Activated naive CD4-positive, alpha-beta T cell treated with anti-CD3 and anti-CD28 coated beads, Interleukin-2, amount 10 ng/mL, durations not matched to agents 7 days and 5 days (primary cell): ENCODE results near the gene IL27RA.

Source experiments
- CTCF ChIA-PET: fragments of 350-600 bp; sonication (Branson Sonifier 250); formaldehyde crosslinking; loops from one replicate; lab custom pipeline; 2021; ENCODE audit warnings: antibody characterized with exemption; lab: Charles Lee
- DNase-seq: peaks from one replicate; pipeline ENCODE4 v3.0.0-alpha.2; 2020
- H3K27ac Mint-ChIP-seq: one replicate; pipeline ENCODE4 v1.8.0; 2021; ENCODE audit warnings: mild to moderate bottlenecking, moderate library complexity, mixed read lengths
- H3K27me3 Mint-ChIP-seq: one replicate; pipeline ENCODE4 v1.8.0; 2021; ENCODE audit warnings: mild to moderate bottlenecking, mixed read lengths
- H3K36me3 Mint-ChIP-seq: one replicate; pipeline ENCODE4 v1.8.0; 2021; ENCODE audit warnings: mixed read lengths
- H3K4me1 Mint-ChIP-seq: one replicate; pipeline ENCODE4 v1.8.0; 2021; ENCODE audit warnings: mixed read lengths
- H3K4me3 Mint-ChIP-seq: one replicate; pipeline ENCODE4 v1.8.0; 2021; ENCODE audit warnings: mild to moderate bottlenecking, moderate library complexity, mixed read lengths
- H3K9me3 Mint-ChIP-seq: one replicate; pipeline ENCODE4 v1.8.0; 2021; ENCODE audit warnings: mixed read lengths

IL27RA gene

DNA sequence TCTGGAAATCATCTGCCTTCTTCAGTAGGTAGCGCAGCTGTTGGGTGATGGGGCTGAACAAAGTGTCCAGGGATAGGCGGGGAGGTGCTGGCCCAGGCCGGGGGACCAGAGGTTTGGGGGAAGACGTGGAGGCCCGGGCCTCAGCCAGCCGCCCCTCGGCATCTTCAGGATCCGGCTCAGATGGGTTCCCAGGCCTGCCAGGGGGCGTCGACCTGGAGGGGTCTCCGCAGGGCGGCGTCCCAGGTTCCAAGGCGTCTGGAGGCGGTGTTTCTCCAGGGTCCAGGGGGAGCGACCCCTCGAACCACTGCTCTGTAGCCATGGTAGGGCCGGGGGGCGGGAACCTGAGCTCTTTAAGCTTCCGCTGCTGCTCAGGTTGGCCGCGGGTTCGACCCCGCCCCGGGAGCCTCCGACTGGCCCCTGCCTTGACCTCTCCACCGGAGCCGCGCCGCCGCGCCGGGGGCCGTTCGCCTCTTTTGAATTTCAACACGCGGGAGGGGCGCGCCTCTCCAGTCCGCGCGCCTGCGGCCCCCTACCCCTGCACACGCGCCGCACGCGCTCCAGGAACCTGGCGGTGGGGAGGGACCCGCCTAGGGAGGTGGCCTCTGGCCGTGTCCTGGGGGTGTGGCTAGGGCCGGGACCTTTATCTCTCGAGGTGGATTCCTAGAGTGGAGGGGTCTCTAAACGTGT is 53.9 kb downstream of the IL27RA start, which contains the start of gene C19orf67:
TSS of gene C19orf67 (minus strand) at position 475 of the 687 bp plus-strand sequence. CDS start at position 319, 156 bp downstream.
- Mint-ChIP-seq H3K27me3 (no peaks in the 10 kb centered on the region), H3K9me3 (no peaks in the 10 kb centered on the region), H3K4me1 (peaks cover 34% of the 10 kb centered on the region), H3K4me3 (no peak within 1 kb of the TSS), H3K36me3 (peaks cover 18% of the 10 kb centered on the region), H3K27ac (no peak within 1 kb of the TSS)
- no peak for DNase-seq
- CTCF ChIA-PET = no interaction called here

DNA sequence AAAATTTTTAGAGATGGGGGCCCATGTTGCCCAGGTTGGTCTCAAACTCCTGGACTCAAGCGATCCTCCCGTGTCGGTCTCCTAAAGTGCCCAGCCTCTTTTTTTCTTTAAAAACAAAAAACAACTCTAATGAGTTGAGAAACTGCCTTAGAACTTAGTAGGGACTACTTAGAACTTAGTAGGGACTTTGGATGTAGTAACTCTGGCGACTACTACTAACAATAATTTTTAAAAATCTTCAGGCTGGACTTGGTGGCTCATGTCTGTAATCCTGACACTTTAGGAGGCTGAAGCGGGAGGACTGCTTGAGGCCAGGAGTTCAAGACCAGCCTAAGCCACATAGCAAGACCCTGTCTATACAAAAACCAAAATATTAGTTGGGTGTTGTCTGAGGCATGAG is 54.5 kb downstream of the IL27RA start:
- Mint-ChIP-seq H3K36me3 (peaks cover 18% of the 10 kb centered on the region), H3K27me3 (no peaks in the 10 kb centered on the region), H3K4me3 (no peak overlapping the region), H3K27ac (no peak overlapping the region), H3K9me3 (no peaks in the 10 kb centered on the region), H3K4me1 (peaks cover 29% of the 10 kb centered on the region)
- CTCF ChIA-PET = no interaction called here
- no peak for DNase-seq

DNA sequence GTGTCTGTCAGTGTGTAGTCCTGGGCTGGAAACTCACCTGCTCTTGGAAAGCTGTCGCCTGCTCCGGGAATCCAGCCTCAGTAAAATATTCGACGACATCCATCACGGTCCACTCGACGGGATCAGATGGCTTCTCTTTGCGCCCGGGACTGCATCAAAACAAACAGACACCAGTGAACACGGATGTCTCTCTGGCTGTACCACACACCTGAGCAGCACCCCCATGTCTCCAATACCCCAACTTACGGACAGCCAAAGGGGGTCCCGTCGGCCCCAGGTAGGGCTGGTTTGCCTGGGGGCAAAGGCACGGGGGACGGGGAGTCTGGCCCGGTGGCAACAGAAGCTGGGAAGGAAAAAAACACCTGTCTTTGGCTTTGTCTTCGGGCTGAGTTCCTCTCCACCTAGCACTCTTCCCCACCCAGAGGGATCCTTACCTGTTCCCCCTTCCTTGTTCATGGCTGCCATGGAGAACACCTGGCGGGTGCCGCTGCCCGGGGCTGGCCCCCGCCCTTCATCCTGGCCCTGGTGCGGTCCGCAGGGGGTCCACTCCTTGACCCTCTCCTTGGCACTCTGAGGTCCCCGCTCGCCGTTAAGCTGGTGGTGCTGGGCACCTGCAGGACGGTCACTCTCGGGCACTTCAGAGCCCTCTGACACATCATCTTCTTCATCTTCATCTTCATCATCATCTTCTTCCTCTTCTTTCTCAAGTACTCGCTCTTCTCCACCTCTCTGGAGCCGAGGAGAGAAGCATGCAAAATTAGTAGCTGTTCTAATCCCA is 57.3 kb downstream of the IL27RA start:
- peaks cover 13% of the 10 kb centered on the region for H3K9me3 Mint-ChIP-seq
- CTCF ChIA-PET = interaction anchor here (1.2 to 1.6 kb wide), 2 partner anchors 10 to 27 kb away, joined by 3 to 4 read pairs; no protein-coding TSS in a partner anchor
- peak overlapping the region; percentile 79 for H3K27ac Mint-ChIP-seq
- peaks cover 34% of the 10 kb centered on the region for H3K36me3 Mint-ChIP-seq
- no peaks in the 10 kb centered on the region for H3K27me3 Mint-ChIP-seq
- peaks cover 29% of the 10 kb centered on the region for H3K4me1 Mint-ChIP-seq
- H3K4me3 Mint-ChIP-seq = peak overlapping the region; percentile 73
- no peak for DNase-seq

DNA sequence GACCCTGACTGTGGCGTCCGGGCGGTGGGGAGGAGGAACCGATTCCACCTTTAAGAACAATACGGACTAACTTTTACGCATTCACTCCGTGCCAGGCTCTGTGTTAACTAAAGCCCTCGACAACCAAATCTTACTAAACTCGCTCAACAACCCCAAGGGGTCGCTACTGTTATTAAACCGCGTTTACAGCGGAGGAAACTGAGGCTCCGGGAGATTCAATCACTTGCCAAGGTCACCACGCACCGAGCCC is 57.8 kb downstream of the IL27RA start:
- H3K27me3 Mint-ChIP-seq = no peaks in the 10 kb centered on the region
- H3K4me1 Mint-ChIP-seq = peaks cover 29% of the 10 kb centered on the region
- peak overlapping the region; percentile 79 for H3K27ac Mint-ChIP-seq
- DNase-seq = peak; percentile 40
- H3K36me3 Mint-ChIP-seq = peaks cover 34% of the 10 kb centered on the region
- H3K9me3 Mint-ChIP-seq = peaks cover 13% of the 10 kb centered on the region
- peak overlapping the region; percentile 73 for H3K4me3 Mint-ChIP-seq
- CTCF ChIA-PET = interaction anchor here (1.2 to 1.6 kb wide), 2 partner anchors 11 to 26 kb away, joined by 3 to 4 read pairs; no protein-coding TSS in a partner anchor

DNA sequence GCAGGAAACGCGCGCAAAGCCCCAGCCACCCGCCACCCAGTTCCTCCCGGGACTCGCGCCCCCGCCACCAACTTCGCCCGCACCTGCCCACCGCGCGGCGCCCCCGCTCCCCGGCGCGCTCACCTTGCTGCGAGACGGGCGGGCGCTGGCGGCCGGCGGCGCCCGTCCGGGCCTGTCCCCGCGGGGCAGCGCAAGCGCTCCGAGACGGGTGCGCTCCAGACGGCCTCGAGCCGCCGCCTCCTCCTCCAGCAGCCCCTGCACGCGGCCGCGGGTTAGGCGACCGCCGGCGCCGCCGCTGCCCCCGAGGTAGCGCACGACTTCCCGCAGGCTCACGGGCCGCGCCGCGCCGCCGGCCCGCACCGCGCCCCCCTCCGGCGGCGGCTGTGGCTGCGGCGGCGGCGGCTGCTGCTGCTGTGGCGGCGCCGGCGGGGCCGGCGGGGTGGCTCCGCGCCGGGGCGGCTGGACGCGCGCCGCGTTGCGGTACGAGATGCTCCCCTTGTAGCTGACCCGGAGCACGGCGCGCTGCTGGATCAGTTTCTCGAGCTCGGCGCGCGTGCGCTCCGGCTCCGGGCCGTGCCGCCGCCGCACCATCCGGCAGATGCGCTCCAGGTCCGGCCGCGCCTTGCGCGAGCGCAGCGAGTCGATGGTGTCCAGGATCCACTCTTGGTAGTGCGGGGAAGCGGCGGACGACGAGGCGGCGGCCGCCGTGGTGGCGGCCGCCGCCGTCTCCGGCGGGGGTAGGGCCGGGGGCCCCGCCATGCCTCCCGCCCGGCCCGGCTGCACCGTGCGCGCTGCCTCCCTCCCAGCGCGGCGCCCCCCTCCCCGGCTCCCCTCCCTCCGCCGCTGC is 58.3 kb downstream of the IL27RA start:
- H3K36me3 Mint-ChIP-seq = peaks cover 38% of the 10 kb centered on the region
- H3K4me1 Mint-ChIP-seq = peaks cover 29% of the 10 kb centered on the region
- no peaks in the 10 kb centered on the region for H3K27me3 Mint-ChIP-seq
- peak overlapping the region; percentile 79 for H3K27ac Mint-ChIP-seq
- CTCF ChIA-PET = interaction anchor here (0.5 to 1.6 kb wide), 3 partner anchors 11 to 26 kb away, joined by 3 to 4 read pairs (median 3); no protein-coding TSS in a partner anchor
- H3K9me3 Mint-ChIP-seq = peaks cover 13% of the 10 kb centered on the region
- peak overlapping the region; percentile 76 for H3K4me3 Mint-ChIP-seq
- peak; percentile 63 for DNase-seq

DNA sequence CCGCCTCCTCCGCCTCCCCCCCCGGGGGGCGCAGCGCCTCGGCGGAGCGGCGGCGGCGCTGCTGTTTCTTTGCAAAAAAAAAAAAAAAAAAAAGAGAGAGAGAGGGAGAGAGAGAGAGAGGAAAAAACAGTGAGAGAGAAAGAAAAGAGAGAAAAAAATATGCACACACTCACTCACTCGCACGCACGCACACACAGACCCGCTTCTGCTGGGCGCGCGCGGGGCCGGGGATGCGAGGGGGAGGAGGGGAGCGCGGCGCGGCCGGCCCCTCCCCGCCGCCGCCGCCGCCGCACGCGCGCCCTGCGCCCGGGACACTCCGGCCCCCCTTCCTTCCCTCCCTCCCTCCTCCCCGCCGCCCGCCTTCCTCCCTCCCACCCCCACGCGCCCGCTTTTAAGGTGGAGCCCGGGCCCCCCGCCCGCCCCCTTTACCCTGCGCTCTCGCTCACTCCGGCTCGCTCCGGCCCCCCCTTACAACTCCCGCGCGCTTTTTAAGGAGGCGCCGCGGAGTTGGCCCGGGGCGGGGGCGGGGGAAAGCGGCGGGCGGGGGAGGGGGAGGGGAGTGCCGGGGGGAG is 59.0 kb downstream of the IL27RA start, which contains the start of gene SAMD1:
TSS of gene SAMD1 (minus strand) at position 243 of the 572 bp plus-strand sequence.
- Mint-ChIP-seq H3K36me3 (peaks cover 38% of the 10 kb centered on the region), H3K27ac (peak within 1 kb of the TSS; percentile 99), H3K9me3 (peaks cover 13% of the 10 kb centered on the region), H3K4me1 (peaks cover 29% of the 10 kb centered on the region), H3K4me3 (peak within 1 kb of the TSS; percentile 100), H3K27me3 (no peaks in the 10 kb centered on the region)
- peak; percentile 90 for DNase-seq
- CTCF ChIA-PET = interaction anchor here (0.5 to 1.5 kb wide), 2 partner anchors 14 to 24 kb away, joined by 3 to 6 read pairs; no protein-coding TSS in a partner anchor

DNA sequence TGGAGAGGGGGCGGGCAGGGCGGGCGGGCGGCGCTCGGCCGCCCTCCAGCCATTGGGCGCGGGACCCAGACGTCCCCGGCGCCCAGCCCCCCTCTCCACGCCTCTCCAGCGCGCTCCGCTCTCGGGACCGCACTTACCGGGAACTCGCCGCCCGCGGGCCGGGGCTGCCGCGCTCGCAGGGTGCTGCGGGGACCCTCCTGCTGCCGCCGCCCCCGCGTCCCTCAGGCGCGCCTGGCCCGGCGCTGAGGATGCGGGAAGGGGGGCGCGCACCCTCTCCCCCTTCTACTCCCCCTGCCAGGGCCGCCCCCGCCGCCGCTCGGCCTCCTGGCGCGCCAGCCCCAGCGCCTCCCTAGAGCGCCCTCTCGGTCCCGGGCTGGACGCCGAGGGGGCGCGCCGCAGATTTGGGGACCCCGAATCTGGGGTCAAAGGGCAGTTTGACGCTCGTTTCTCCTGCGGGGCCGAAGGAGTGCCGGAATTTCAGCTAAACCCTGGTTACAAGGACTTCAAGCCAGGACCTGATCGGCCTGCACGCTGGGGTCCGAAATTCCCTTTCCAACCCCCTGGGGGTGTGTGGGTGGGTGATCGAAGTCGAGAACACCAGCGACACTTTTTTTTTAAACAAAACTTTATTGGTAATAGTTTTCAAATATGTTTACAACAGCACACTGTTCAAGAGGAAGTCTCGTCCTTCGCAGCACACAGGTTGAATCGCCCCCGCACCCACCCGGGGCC is 59.7 kb downstream of the IL27RA start:
- Mint-ChIP-seq H3K9me3 (peaks cover 13% of the 10 kb centered on the region), H3K4me3 (peak overlapping the region; percentile 100), H3K27ac (peak overlapping the region; percentile 99), H3K36me3 (peaks cover 38% of the 10 kb centered on the region), H3K27me3 (no peaks in the 10 kb centered on the region), H3K4me1 (peaks cover 29% of the 10 kb centered on the region)
- CTCF ChIA-PET = interaction anchor here (1.0 to 1.5 kb wide), 3 partner anchors 18 to 209 kb away, joined by 3 to 6 read pairs (median 4); no protein-coding TSS in a partner anchor
- peak; percentile 86 for DNase-seq

DNA sequence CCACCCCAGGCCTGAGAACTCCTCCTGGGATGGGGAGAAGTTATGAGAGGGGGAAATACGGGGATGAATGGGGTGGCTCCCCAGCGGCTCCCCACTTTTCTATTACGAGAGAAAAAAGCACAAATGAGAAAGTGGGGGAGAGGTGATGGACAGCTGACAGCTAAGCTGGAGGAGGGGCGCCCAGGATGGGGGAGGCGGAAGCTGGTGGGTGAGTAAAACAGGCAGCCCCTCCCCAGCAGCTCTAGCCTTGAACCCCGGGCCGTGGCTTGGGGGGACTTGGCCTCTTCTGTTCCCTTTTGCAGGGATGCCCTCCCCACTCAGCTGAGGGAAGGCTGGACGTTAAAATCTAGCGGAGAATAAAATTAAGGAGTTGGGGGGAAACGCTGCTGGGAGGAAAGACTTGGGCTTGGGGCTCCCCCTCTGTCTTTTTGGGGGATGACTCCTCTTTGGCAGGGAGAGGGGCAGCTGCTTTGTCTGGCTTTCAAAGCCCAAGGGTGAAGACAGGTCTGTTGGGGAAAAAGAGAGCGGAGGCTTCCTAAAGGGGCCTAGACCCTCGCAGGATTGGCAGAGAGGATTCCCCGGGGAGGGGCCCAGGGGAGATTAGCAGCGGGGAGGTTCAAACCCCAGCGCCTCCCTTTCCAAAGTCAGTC is 60.4 kb downstream of the IL27RA start:
- no peaks in the 10 kb centered on the region for H3K27me3 Mint-ChIP-seq
- H3K27ac Mint-ChIP-seq = peak overlapping the region; percentile 99
- peaks cover 13% of the 10 kb centered on the region for H3K9me3 Mint-ChIP-seq
- CTCF ChIA-PET = interaction anchor here (1.0 to 1.5 kb wide), 3 partner anchors 18 to 210 kb away, joined by 3 to 6 read pairs (median 4); no protein-coding TSS in a partner anchor
- peak overlapping the region; percentile 100 for H3K4me3 Mint-ChIP-seq
- peaks cover 45% of the 10 kb centered on the region for H3K36me3 Mint-ChIP-seq
- H3K4me1 Mint-ChIP-seq = peaks cover 29% of the 10 kb centered on the region
- peak; percentile 76 for DNase-seq

DNA sequence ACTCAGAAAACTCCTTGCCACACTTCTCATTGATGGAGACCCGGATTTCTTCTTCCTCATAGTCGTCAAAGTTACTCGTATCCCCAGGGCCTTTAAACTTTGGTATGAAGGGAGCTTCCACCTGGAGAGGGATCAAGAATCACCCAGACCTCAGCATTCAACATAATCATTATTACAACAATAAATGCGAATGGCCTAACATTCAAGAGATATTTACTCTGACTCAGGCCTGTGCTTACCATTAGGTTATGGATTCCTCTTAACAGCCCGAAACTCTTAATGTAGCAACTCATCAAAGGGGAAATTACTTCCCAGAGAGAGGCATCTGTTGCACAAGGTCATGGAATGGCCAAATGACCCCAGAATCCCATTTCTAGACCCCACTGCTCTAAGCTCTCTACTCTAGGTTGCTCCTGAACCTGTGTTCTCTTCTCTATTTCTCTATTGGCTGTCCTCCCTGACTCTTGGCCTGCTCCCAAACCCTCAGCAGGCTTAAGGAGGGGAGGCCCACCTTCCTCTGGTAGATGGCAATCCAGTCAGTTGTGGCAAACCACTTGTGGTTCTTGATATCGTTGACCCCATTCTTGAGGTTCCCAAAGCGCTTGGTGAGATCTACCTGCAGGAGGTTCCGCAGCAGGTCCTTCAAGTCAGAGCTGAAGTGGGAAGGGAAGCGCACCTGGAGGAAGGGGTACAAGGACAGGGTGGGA is 61.7 kb downstream of the IL27RA start:
- Mint-ChIP-seq H3K27me3 (no peaks in the 10 kb centered on the region), H3K4me3 (peak overlapping the region; percentile 51), H3K4me1 (peaks cover 24% of the 10 kb centered on the region), H3K27ac (peak overlapping the region; percentile 65), H3K36me3 (peaks cover 47% of the 10 kb centered on the region), H3K9me3 (peaks cover 13% of the 10 kb centered on the region)
- no peak for DNase-seq
- CTCF ChIA-PET = interaction anchor here (0.7 to 1.2 kb wide), 3 partner anchors 19 to 256 kb away, joined by 3 to 6 read pairs (median 3); a partner anchor contains a TSS

DNA sequence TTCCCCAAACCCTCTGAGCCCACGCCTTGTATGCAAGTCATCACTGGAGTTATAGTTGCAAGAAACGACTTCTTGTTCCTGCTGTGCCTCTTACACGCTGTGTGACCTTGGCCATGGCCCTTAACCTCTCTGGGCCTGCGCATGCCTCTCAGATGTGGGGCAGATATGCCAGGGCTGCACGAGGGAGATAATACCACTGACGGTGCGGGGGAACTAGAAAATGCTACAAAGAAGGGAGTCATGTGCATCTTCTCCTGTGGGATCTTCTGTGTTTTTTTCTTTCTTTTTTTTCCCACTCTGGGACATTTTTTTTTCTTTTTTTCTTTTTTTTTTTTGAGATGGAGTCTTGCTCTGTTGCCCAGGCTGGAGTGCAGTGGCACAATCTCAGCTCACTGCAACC is 63.3 kb downstream of the IL27RA start:
- Mint-ChIP-seq H3K27ac (peak overlapping the region; percentile 5), H3K4me1 (peaks cover 15% of the 10 kb centered on the region), H3K36me3 (peaks cover 37% of the 10 kb centered on the region), H3K9me3 (peaks cover 13% of the 10 kb centered on the region), H3K4me3 (no peak overlapping the region), H3K27me3 (no peaks in the 10 kb centered on the region)
- CTCF ChIA-PET = interaction anchor here (0.8 to 1.1 kb wide), 2 partner anchors 20 to 254 kb away, joined by 3 read pairs; no protein-coding TSS in a partner anchor
- DNase-seq = no peak

DNA sequence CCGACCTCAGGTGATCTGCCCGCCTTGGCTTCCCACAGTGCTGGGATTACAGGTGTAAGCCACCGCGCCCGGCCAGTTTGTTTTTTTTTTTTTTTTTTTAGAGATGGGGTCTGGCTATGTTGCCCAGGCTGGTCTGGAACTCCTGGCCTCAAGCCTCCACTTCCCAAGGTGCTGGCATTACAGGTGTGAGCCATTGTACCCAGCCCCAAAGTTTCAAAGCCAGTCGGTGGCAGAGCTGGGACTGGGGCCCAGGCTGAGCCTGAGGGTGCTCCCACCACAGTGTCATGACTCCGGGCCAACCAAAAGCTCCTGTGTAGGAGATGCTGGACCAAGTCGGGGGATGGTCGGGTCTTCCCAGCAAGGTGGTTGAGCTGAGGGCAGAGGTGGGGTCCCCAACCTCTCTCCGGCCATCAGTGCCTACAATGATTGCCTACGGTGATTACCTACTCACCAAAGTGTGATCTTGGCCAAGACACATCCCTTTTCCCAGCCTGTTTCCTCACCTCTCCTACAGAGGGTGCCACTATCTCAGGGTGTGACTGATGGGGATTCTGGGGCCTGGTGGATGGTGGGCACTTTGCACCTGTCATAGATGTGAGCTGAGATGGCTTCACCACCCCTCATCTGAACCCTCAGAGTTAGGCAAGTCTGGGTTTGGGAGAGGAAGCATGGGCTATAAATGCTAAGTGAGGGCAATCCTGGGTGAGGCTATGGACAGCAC is 64.9 kb downstream of the IL27RA start:
- Mint-ChIP-seq H3K36me3 (peaks cover 40% of the 10 kb centered on the region), H3K27me3 (no peaks in the 10 kb centered on the region), H3K27ac (no peak overlapping the region), H3K4me3 (no peak overlapping the region), H3K9me3 (peaks cover 13% of the 10 kb centered on the region), H3K4me1 (peaks cover 14% of the 10 kb centered on the region)
- CTCF ChIA-PET = no interaction called here
- no peak for DNase-seq
